H1 (cell line): ENCODE results near the gene IQCK.

ENCODE experiments used
- CEBPB ChIP-seq: IDR thresholded peaks from 2 replicates; pipeline ENCODE4 v1.6.1; 2012; ENCODE audit warnings: low read depth, low read length
- EP300 ChIP-seq, 2 experiments: IDR thresholded peaks; 1 replicate in 1 of 2; 2 replicates in 1 of 2; pipeline ENCODE4 v1.6.1; 2011 to 2012; ENCODE audit warnings: low read depth in 2 of 2, low read length in 2 of 2, mild to moderate bottlenecking in 2 of 2, borderline replicate concordance in 1 of 2, inconsistent platforms in 1 of 2, moderate library complexity in 1 of 2
- EZH2 ChIP-seq: fragments of 200-600 bp; sonication (generic); IDR thresholded peaks from 2 replicates; pipeline ENCODE4 v1.7.1; 2012; ENCODE audit warnings: low read depth, mild to moderate bottlenecking, moderate library complexity, low read length, inconsistent platforms; ENCODE audit not compliant: severe bottlenecking
- KDM5A ChIP-seq: fragments of 200-600 bp; IDR thresholded peaks from 2 replicates; pipeline ENCODE4 v1.7.1; 2012; ENCODE audit warnings: mild to moderate bottlenecking, low read length, inconsistent platforms, mixed read lengths
- NRF1 ChIP-seq: IDR thresholded peaks from 2 replicates; pipeline ENCODE4 v1.6.1; 2011; ENCODE audit warnings: mild to moderate bottlenecking, low read depth, low read length, improper control_type of control experiment
- POLR2A ChIP-seq, 2 experiments: IDR thresholded peaks; 1 replicate in 1 of 2; 2 replicates in 1 of 2; pipeline ENCODE4 v1.6.1; 2011; ENCODE audit warnings: low read depth in 2 of 2, low read length in 2 of 2, mild to moderate bottlenecking in 2 of 2; ENCODE audit errors: control extremely low read depth in 1 of 2
- RFX5 ChIP-seq: IDR thresholded peaks from 2 replicates; pipeline ENCODE4 v1.6.1; 2011; ENCODE audit warnings: low read depth, low read length, improper control_type of control experiment, borderline replicate concordance
- USF2 ChIP-seq: IDR thresholded peaks from 2 replicates; pipeline ENCODE4 v1.6.1; 2011; ENCODE audit warnings: low read length, improper control_type of control experiment
- TF ChIP-seq, protein P1 (sequence below), 3 experiments: IDR thresholded peaks; 1 replicate in 2 of 3; 2 replicates in 1 of 3; pipeline versions ENCODE4 v1.5.1 to v1.6.1; 2011; ENCODE audit warnings: low read length in 3 of 3, mild to moderate bottlenecking in 3 of 3, inconsistent platforms in 2 of 3, low read depth in 1 of 3, moderate library complexity in 1 of 3; ENCODE audit not compliant: insufficient read depth in 1 of 3; ENCODE audit errors: control extremely low read depth in 1 of 3

- TF ChIP-seq, protein P1, sequence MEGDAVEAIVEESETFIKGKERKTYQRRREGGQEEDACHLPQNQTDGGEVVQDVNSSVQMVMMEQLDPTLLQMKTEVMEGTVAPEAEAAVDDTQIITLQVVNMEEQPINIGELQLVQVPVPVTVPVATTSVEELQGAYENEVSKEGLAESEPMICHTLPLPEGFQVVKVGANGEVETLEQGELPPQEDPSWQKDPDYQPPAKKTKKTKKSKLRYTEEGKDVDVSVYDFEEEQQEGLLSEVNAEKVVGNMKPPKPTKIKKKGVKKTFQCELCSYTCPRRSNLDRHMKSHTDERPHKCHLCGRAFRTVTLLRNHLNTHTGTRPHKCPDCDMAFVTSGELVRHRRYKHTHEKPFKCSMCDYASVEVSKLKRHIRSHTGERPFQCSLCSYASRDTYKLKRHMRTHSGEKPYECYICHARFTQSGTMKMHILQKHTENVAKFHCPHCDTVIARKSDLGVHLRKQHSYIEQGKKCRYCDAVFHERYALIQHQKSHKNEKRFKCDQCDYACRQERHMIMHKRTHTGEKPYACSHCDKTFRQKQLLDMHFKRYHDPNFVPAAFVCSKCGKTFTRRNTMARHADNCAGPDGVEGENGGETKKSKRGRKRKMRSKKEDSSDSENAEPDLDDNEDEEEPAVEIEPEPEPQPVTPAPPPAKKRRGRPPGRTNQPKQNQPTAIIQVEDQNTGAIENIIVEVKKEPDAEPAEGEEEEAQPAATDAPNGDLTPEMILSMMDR (IDR thresholded peaks at IDR 0.05; ENCODE audit: control extremely low read depth in 1 of 3, insufficient read depth in 1 of 3, low read depth in 1 of 3, low read length in 3 of 3): no peak
- no peak for TF ChIP-seq CEBPB
- TF ChIP-seq KDM5A: no peak
- TF ChIP-seq POLR2A (IDR thresholded peaks at IDR 0.05; ENCODE audit: control extremely low read depth in 1 of 2, low read depth in 2 of 2, low read length in 2 of 2): no peak
- no peak for TF ChIP-seq USF2
- no peak for TF ChIP-seq EP300 (IDR thresholded peaks at IDR 0.05; ENCODE audit: borderline replicate concordance in 1 of 2, low read depth in 2 of 2, low read length in 2 of 2)
- no peak for TF ChIP-seq RFX5
- TF ChIP-seq EZH2: no peak
- TF ChIP-seq NRF1: no peak
Measured at GRCh38 chr16:19741354-19741753, 23.3 kb downstream of the IQCK start.
